Endodermal cell (in vitro differentiated cells): Measurements from ENCODE around the gene VPS13D. TPM values are rescaled to one million over a fixed set of nuclear protein-coding genes. Genes with fewer than 3 reads are reported as not detected.

Source experiments
- DNase-seq: peaks from one replicate; pipeline ENCODE4 v3.0.0-alpha.2; 2017
- H3K27ac ChIP-seq: 2 replicates; pipeline ENCODE4 v1.5.1; 2013; ENCODE audit warnings: mild to moderate bottlenecking, low read depth, low read length, moderate library complexity
- H3K27me3 ChIP-seq: 2 replicates; pipeline ENCODE4 v1.6.1; 2013; ENCODE audit warnings: mild to moderate bottlenecking, low read length, moderate library complexity; ENCODE audit not compliant: insufficient read depth, control insufficient read depth, poor library complexity, severe bottlenecking
- H3K36me3 ChIP-seq: 2 replicates; pipeline ENCODE4 v1.7.0; 2013; ENCODE audit warnings: mild to moderate bottlenecking, low read length, moderate library complexity; ENCODE audit not compliant: control insufficient read depth, insufficient read depth
- H3K4me1 ChIP-seq: one replicate; pipeline ENCODE4 v1.7.0; 2013; ENCODE audit warnings: low read length; ENCODE audit not compliant: control insufficient read depth, insufficient read depth
- H3K4me3 ChIP-seq: 2 replicates; pipeline ENCODE4 v1.5.1; 2013; ENCODE audit warnings: mild to moderate bottlenecking, low read length, moderate library complexity
- H3K9ac ChIP-seq: 2 replicates; pipeline ENCODE4 v1.6.1; 2013; ENCODE audit warnings: mild to moderate bottlenecking, low read length, moderate library complexity; ENCODE audit not compliant: poor library complexity, severe bottlenecking; ENCODE audit errors: extremely low read depth
- H3K9me3 ChIP-seq: 2 replicates; pipeline ENCODE4 v1.6.1; 2013; ENCODE audit warnings: mild to moderate bottlenecking, low read length, moderate library complexity; ENCODE audit not compliant: control insufficient read depth
- H3K27ac Mint-ChIP-seq: 2 replicates; pipeline ENCODE4 v1.8.0; 2020; ENCODE audit warnings: mixed read lengths
- H3K27me3 Mint-ChIP-seq: 2 replicates; pipeline ENCODE4 v1.8.0; 2021; ENCODE audit warnings: mild to moderate bottlenecking, mixed read lengths; ENCODE audit not compliant: insufficient read depth
- H3K36me3 Mint-ChIP-seq: 2 replicates; pipeline ENCODE4 v1.8.0; 2020; ENCODE audit warnings: low read depth, mixed read lengths
- H3K4me1 Mint-ChIP-seq: 2 replicates; pipeline ENCODE4 v1.8.0; 2020; ENCODE audit warnings: mixed read lengths
- H3K4me3 Mint-ChIP-seq: 2 replicates; pipeline ENCODE4 v1.8.0; 2020; ENCODE audit warnings: mild to moderate bottlenecking, moderate library complexity, mixed read lengths
- H3K9me3 Mint-ChIP-seq: 2 replicates; pipeline ENCODE4 v1.8.0; 2020; ENCODE audit warnings: mild to moderate bottlenecking, mixed read lengths
- WGBS, 2 experiments: methylation state at CpG; one replicate each; pipeline versions ENCODE4 v1.1.5 to v1.1.7; 2013; ENCODE audit warnings: missing lambda C conversion rate in 2 of 2, mixed read lengths in 1 of 2; ENCODE audit not compliant: insufficient coverage in 1 of 2, insufficient read length in 1 of 2; 5-methylcytosine and 5-hydroxymethylcytosine counted together
- total RNA-seq, 2 donors: library from RNA; stranded (reverse); fragmentation: NEBNext Ultra II Directional in 1 of 2; extraction: Animal tissue kit (Norgen Biotek cat#: 25700) in 1 of 2; gene quantifications; 2 replicates in 1 of 2; 3 replicates in 1 of 2; pipeline ENCODE4 v1.2.1, GENCODE V29; 2021
- TF ChIP-seq, protein P1 (sequence below): fragments of 200-600 bp; sonication (generic); conservative IDR thresholded peaks from 2 replicates; pipeline ENCODE4 v1.5.0; 2021; ENCODE audit warnings: antibody characterized with exemption, mild to moderate bottlenecking

VPS13D gene
- total RNA-seq, 2 donors from 2014 or later: 32.5 to 36.7 TPM

DNA sequence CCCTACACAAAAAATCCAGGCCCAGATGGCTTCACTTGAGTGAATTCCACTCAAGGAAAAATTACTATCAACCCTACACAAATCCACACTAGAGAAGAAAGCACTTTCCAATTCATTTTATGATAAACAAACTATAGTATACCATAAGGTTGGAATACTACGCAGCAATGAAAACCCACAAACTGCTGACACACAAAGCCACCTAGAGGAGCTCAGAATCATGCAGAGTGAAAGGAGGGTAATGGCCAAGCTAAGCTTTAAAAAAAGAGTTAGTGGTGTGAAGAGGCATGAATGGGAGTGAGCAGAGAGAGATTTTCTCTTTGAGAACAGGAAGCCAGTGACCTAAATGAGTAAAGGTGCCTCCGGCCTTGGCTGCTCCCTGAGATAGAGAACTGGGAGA, 294.4 kb downstream of the VPS13D start:
- H3K36me3 Mint-ChIP-seq: no peaks in the 10 kb centered on the region
- Histone ChIP-seq H3K9me3 (no peaks in the 10 kb centered on the region), H3K27me3 (no peaks in the 10 kb centered on the region), H3K27ac (no peak overlapping the region), H3K4me1 (peaks cover 8% of the 10 kb centered on the region), H3K4me3 (no peak overlapping the region), H3K36me3 (no peaks in the 10 kb centered on the region), H3K9ac (no peak overlapping the region)
- H3K9me3 Mint-ChIP-seq: peaks cover 4% of the 10 kb centered on the region
- no peak overlapping the region for H3K27ac Mint-ChIP-seq
- TF ChIP-seq, protein P1, sequence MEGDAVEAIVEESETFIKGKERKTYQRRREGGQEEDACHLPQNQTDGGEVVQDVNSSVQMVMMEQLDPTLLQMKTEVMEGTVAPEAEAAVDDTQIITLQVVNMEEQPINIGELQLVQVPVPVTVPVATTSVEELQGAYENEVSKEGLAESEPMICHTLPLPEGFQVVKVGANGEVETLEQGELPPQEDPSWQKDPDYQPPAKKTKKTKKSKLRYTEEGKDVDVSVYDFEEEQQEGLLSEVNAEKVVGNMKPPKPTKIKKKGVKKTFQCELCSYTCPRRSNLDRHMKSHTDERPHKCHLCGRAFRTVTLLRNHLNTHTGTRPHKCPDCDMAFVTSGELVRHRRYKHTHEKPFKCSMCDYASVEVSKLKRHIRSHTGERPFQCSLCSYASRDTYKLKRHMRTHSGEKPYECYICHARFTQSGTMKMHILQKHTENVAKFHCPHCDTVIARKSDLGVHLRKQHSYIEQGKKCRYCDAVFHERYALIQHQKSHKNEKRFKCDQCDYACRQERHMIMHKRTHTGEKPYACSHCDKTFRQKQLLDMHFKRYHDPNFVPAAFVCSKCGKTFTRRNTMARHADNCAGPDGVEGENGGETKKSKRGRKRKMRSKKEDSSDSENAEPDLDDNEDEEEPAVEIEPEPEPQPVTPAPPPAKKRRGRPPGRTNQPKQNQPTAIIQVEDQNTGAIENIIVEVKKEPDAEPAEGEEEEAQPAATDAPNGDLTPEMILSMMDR: no peak
- no peak overlapping the region for H3K4me3 Mint-ChIP-seq
- no peak for DNase-seq
- peaks cover 8% of the 10 kb centered on the region for H3K4me1 Mint-ChIP-seq
- WGBS, 2 experiments: 89 to 95% methylated on average over 1 to 2 of the region's 2 CpGs
- peaks cover 3% of the 10 kb centered on the region for H3K27me3 Mint-ChIP-seq

DNA sequence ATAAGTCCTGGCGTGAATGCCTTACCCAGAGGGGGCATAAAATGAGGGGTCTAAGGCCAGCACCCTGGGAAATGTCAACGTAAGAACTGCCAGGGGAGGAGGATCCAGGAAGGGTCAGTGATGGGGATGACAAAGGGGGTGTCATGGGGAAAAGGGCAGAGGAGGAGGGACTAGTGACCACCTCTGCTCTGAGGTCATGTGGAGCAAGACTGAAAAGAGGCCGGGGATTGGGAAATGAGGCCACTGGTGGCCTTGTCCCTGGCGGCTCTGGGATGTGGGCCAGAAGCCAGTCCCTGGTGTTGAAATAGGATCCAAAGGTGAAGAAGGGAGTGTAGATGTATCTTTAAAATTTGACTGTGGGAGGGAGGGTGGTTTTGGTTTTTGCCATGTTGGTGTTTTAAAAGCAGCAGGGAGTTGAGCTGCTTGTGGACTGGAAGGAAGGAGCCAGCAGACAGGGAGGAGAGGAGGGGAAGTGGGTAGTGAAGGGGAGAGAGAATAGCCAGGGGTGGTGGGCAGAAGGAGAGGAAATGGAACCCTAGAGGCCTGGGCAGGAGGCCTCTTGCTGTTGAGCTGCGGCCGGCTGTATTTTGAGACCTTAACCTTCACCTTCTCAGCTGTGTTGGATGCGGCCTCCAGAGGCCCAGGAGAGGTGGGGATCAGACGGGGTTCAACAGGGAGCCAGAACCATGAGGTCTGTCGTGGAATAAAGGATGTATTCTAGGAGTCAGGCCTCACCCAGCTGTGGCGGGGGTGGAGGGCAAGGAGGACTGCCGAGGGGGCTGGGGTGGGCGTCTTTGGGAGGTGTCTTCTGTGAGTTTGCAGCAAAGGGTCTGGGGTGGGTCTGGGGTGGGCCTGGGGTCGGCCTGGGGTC, 295.7 kb downstream of the VPS13D start:
- H3K4me1 ChIP-seq: peaks cover 8% of the 10 kb centered on the region
- no peaks in the 10 kb centered on the region for H3K9me3 ChIP-seq
- TF ChIP-seq, protein P1: no peak
- no peak overlapping the region for H3K27ac Mint-ChIP-seq
- H3K27me3 ChIP-seq: no peaks in the 10 kb centered on the region
- no peaks in the 10 kb centered on the region for H3K36me3 ChIP-seq
- H3K27ac ChIP-seq: no peak overlapping the region
- peaks cover 4% of the 10 kb centered on the region for H3K9me3 Mint-ChIP-seq
- 92 to 97% methylated on average over 5 to 13 of the region's 13 CpGs for WGBS, 2 experiments
- H3K27me3 Mint-ChIP-seq: no peaks in the 10 kb centered on the region
- H3K4me3 ChIP-seq: no peak overlapping the region
- no peak overlapping the region for H3K9ac ChIP-seq
- H3K4me1 Mint-ChIP-seq: peaks cover 20% of the 10 kb centered on the region
- no peaks in the 10 kb centered on the region for H3K36me3 Mint-ChIP-seq
- no peak overlapping the region for H3K4me3 Mint-ChIP-seq
- DNase-seq: no peak

DNA sequence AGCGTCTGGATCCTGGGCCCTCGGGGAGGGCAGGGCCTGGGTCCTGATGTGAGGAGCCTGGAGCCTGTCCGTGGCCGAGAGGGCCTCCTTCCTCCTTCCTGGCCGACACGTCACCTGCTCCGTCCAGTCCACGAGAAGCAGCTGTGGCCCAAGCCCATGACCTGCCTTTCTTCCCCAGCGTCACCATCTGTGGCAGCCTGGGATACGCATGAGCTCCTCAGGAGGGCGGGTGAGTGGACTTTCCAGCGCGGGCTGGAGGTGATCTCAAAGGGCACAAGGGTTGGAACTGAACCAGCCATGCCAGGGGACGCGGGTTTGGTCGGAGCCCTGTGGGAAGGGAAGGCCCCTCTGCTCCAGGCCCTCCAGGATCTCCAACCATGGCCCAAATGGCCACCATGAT, 297.7 kb downstream of the VPS13D start:
- Histone ChIP-seq H3K4me3 (no peak overlapping the region), H3K4me1 (peaks cover 8% of the 10 kb centered on the region), H3K9ac (no peak overlapping the region), H3K27me3 (no peaks in the 10 kb centered on the region), H3K9me3 (no peaks in the 10 kb centered on the region), H3K36me3 (no peaks in the 10 kb centered on the region), H3K27ac (no peak overlapping the region)
- peaks cover 4% of the 10 kb centered on the region for H3K9me3 Mint-ChIP-seq
- TF ChIP-seq, protein P1: no peak
- H3K27me3 Mint-ChIP-seq: peaks cover 2% of the 10 kb centered on the region
- WGBS, 2 experiments: 96% methylated on average over 4 to 16 of the region's 16 CpGs
- no peak overlapping the region for H3K4me3 Mint-ChIP-seq
- H3K27ac Mint-ChIP-seq: no peak overlapping the region
- H3K4me1 Mint-ChIP-seq: peaks cover 25% of the 10 kb centered on the region
- DNase-seq: no peak
- no peaks in the 10 kb centered on the region for H3K36me3 Mint-ChIP-seq
